RWPE2 (cell line): ENCODE results near the gene CRIP1.

Source experiments
- ATAC-seq: fragments of 200-7000 bp; cut with Tn5 transposase; 3 replicates; pipeline ENCODE4 v1.9.1; 2021; ENCODE audit warnings: low read depth
- DNase-seq: peaks from one replicate; pipeline ENCODE4 v3.0.0-alpha.2; 2020; ENCODE audit warnings: low spot score
- H3K27ac ChIP-seq: fragments of 450-650 bp; 2 replicates; pipeline ENCODE4 v1.5.1; 2017; ENCODE audit warnings: mild to moderate bottlenecking; ENCODE audit not compliant: poor library complexity, severe bottlenecking
- H3K27me3 ChIP-seq: fragments of 250-450 bp; sonication (Bioruptor Pico); 2 replicates; pipeline ENCODE4 v1.5.1; 2021; ENCODE audit warnings: mild to moderate bottlenecking, moderate library complexity; ENCODE audit not compliant: insufficient read depth, poor library complexity, severe bottlenecking
- H3K36me3 ChIP-seq: fragments of 250-450 bp; sonication (Bioruptor Pico); 2 replicates; pipeline ENCODE4 v1.5.1; 2020; ENCODE audit warnings: low read depth, mild to moderate bottlenecking, moderate library complexity
- H3K4me1 ChIP-seq: fragments of 250-450 bp; sonication (Bioruptor Pico); 2 replicates; pipeline ENCODE4 v1.5.1; 2021; ENCODE audit warnings: mild to moderate bottlenecking, moderate library complexity; ENCODE audit not compliant: insufficient read depth, poor library complexity, severe bottlenecking
- H3K4me3 ChIP-seq: fragments of 250-450 bp; sonication (Bioruptor Pico); 2 replicates; pipeline ENCODE4 v1.5.1; 2021; ENCODE audit warnings: mild to moderate bottlenecking, moderate library complexity; ENCODE audit not compliant: severe bottlenecking
- H3K9me3 ChIP-seq: fragments of 250-450 bp; sonication (Bioruptor Pico); 2 replicates; pipeline ENCODE4 v1.5.1; 2021; ENCODE audit warnings: mild to moderate bottlenecking, moderate library complexity; ENCODE audit not compliant: severe bottlenecking
- TF ChIP-seq, protein P1 (sequence below): fragments of 450-650 bp; IDR thresholded peaks from one replicate; pipeline ENCODE4 v1.5.1; 2017; ENCODE audit warnings: mild to moderate bottlenecking, moderate library complexity; ENCODE audit not compliant: poor library complexity, severe bottlenecking

CRIP1 gene

DNA sequence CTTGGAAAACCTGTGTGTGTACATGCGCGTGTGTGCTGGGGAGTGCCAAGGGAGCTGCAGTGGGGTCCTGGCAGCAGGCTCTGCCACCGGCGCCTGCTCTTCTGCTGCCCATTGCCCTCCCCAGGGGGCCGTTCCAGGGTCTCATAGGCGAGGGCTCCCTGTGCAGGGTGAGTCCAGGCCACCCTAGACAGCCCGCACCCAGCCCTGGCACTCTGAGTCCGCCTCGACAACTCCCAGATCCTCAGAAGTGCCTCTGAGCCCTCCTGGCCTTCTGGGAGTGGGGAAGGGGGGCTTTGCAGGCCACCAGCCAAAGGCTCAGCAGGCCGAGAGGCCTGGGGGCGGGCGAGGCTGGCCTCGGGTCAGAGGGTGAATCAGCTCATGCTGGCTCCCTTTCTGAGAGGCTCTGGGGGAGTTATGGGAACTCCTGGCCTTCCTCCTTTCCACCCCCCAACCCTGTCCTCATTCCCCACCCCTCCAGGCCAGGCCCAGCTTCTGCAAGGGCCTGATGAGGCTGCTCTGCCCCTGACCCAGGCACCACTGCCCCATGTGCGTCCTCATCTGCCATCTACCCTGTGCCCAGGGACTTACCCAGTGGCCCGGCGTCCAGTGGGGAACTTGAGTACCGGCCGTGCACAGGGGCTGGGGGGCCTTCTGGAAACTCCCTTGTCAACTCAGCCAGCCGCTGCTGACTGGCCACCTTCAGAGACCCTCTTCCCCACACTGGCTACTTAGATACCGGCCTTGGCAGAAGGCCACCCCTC, 2.3 kb downstream of the CRIP1 start:
- DNase-seq (no peak), ATAC-seq (no peak)
- no peak overlapping the region for H3K4me3 ChIP-seq

DNA sequence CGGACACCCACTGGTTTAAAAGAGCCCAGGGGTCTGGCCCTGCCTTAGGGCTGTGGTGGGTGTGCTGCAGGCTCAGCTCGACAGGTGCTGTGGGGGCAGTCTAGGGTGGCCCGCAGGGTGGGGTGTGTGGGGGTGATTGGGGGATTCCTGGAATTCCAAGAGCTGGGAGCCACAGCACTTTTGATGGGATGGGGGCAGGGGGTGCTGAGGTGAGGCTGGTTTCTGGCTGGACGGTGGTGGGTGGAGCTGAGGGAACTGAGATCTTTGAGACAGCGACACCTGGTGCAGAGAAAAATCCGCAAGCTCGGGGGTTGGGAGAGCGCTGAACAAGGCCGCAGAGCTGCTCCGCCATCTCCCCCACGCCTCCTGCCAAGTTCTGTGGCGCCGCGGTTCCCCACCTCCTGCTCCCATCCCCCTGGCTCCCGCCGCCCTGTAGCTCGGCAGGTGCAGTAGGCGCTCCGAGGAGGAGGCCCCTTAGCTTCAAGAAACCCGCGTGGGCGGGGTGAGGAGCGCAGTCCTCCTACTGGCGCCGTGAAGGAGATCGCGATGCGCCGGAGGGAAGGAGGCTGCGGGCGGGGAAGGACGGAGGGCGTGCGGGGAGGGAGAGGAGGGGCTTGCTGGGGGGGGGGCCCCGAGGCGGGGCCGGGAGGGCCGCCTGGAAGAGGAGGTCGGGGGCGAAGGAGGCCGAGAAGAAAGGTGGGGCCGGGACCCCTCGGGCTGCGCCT, 3.0 kb downstream of the CRIP1 start:
- Histone ChIP-seq H3K36me3 (peaks cover 11% of the 10 kb centered on the region), H3K4me1 (peaks cover 5% of the 10 kb centered on the region), H3K27me3 (no peaks in the 10 kb centered on the region), H3K27ac (peak overlapping the region; percentile 86), H3K9me3 (no peaks in the 10 kb centered on the region), H3K4me3 (peak overlapping the region; percentile 48)
- DNase-seq (no peak), ATAC-seq (peak; percentile 35)
- TF ChIP-seq, protein P1, sequence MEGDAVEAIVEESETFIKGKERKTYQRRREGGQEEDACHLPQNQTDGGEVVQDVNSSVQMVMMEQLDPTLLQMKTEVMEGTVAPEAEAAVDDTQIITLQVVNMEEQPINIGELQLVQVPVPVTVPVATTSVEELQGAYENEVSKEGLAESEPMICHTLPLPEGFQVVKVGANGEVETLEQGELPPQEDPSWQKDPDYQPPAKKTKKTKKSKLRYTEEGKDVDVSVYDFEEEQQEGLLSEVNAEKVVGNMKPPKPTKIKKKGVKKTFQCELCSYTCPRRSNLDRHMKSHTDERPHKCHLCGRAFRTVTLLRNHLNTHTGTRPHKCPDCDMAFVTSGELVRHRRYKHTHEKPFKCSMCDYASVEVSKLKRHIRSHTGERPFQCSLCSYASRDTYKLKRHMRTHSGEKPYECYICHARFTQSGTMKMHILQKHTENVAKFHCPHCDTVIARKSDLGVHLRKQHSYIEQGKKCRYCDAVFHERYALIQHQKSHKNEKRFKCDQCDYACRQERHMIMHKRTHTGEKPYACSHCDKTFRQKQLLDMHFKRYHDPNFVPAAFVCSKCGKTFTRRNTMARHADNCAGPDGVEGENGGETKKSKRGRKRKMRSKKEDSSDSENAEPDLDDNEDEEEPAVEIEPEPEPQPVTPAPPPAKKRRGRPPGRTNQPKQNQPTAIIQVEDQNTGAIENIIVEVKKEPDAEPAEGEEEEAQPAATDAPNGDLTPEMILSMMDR = peak; percentile 2

More for the DNA sequence above, 2.3 kb downstream of the CRIP1 start:
- H3K27me3 ChIP-seq = no peaks in the 10 kb centered on the region
- TF ChIP-seq, protein P1 = no peak
- H3K27ac ChIP-seq = peak overlapping the region; percentile 86
- no peaks in the 10 kb centered on the region for H3K9me3 ChIP-seq
- H3K4me1 ChIP-seq = peaks cover 5% of the 10 kb centered on the region
- H3K36me3 ChIP-seq = peaks cover 11% of the 10 kb centered on the region

DNA sequence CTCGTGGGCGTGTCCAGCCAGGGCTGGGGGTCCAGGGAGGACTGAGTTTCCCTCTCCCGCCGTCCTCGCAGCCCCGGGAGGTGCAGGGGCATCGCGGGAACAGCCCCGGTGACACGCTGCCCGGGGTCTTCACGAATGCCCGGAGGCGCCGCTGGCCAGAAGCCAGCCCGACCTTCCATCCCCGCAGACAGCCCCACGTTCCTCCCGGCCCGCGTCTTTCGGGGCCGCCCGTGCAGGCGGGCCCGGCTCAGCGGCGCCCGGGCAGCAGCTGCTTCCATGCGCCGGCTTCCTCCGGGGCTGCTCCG, 3.5 kb downstream of the CRIP1 start:
- TF ChIP-seq, protein P1 = no peak
- DNase-seq (no peak), ATAC-seq (no peak)
- peaks cover 5% of the 10 kb centered on the region for H3K4me1 ChIP-seq
- H3K27me3 ChIP-seq = no peaks in the 10 kb centered on the region
- peaks cover 11% of the 10 kb centered on the region for H3K36me3 ChIP-seq
- peak overlapping the region; percentile 48 for H3K4me3 ChIP-seq
- no peaks in the 10 kb centered on the region for H3K9me3 ChIP-seq
- H3K27ac ChIP-seq = peak overlapping the region; percentile 86

DNA sequence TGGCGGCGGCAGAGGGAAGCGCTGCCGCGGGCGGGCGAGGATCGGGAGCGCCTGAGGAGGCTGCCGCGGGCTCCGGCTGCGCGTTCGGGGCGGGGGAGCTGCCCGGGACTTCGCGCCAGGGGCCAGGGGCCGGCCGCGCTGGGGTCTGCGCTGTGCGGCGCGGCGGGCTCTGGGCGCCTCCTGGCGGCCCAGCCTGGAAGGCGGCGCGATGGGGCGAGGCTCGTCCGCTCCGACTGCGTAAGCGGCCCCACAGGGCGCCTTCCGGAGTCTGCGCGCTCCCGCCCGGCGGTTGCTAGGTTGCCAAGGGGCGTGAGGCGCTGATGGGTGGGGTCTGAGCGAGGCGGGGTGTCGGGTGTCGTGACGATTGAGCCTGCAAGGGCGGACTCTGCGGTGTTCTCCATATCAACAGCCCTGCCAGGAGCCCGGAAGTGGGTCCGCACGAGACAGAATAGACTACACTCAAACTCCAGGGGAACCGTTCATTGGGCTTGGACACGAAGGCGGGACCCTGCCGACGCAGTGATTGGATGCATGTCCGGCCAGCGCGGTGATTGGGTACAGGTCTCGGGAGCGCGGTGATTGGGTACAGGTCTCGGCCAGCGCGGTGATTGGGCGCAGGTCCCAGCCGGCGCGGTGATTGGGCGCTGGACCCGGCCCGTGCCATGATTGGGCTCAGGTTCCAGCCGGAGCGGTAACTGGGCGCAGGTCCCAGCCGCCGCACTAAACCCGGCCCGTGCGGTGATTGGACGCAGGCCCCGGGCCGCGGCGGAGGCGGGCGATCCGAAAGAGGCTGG, 4.1 kb downstream of the CRIP1 start, which contains the start of gene TEDC1:
Gene TEDC1, plus strand, starts transcription at position 675 of the 794 bp plus-strand sequence. CDS start 130 bp downstream, outside the sequence.
- Histone ChIP-seq H3K9me3 (no peaks in the 10 kb centered on the region), H3K4me3 (peak within 1 kb of the TSS; percentile 80), H3K27ac (peak within 1 kb of the TSS; percentile 86), H3K4me1 (peaks cover 5% of the 10 kb centered on the region), H3K27me3 (no peaks in the 10 kb centered on the region), H3K36me3 (peaks cover 11% of the 10 kb centered on the region)
- peak; percentile 100 for DNase-seq
- ATAC-seq = peak; percentile 82
- TF ChIP-seq, protein P1 = peak; percentile 98
